ENCODE measurements around the gene ZNF578.
"Not testable (repeated sequence)": the region's sequence is repeated elsewhere in the genome, so short reads cannot be mapped to it uniquely, and the experiment has no call there.

ZNF578 gene

DNA sequence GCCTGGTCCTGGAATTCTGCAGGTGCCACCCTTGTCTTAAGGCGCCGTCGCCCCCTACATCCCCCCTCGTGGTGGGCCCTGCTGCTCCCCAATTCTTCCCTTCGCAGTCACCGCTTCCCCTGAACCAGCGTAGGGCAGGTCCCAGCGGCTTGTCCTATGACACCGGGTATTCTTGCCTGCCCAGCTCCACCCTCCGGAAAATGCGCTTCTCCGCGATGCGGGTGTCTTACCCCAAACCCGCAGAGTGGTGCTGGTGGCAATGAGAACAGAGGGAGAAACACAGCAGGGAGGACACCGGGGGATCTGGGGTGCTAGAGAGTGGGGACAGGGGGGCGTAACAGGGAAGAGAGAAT is 83.1 kb downstream of the ZNF578 start:
- H3K27ac ChIP-seq (ENCODE audit: low read depth, low read length), result peak overlapping the region; percentile 55
- peak overlapping the region; percentile 97 for H3K4me2 ChIP-seq (ENCODE audit: low read length)
- H4K12ac ChIP-seq (ENCODE audit: low read depth, low read length), result no peak overlapping the region
- H2BK12ac ChIP-seq (ENCODE audit: low read length), result peak overlapping the region; percentile 20
- H4K8ac ChIP-seq (ENCODE audit: low read depth, low read length), result peak overlapping the region; percentile 49
- H3K4ac ChIP-seq (ENCODE audit: low read depth, low read length), result peak overlapping the region; percentile 70
- peak overlapping the region; percentile 74 for H3K14ac ChIP-seq (ENCODE audit: low read length)
- no peaks in the 10 kb centered on the region for H3K9me3 ChIP-seq (ENCODE audit: insufficient read depth, low read depth, low read length)
- no peak overlapping the region for H3K23ac ChIP-seq (ENCODE audit: low read length)
- H3K4me1 ChIP-seq (ENCODE audit: control insufficient read depth in 1 of 2, insufficient read depth in 2 of 2, low read length in 2 of 2), result peaks cover 7% of the 10 kb centered on the region in 2 experiments
- no CpG with 5 or more reads among the region's 17 CpGs for WGBS (ENCODE audit: extremely low coverage, insufficient coverage, insufficient read length)
- no peak overlapping the region for H2AK5ac ChIP-seq (ENCODE audit: low read length)
- H2AFZ ChIP-seq (ENCODE audit: insufficient read depth, low read length, poor library complexity), result no peak overlapping the region
- H3K18ac ChIP-seq (ENCODE audit: low read length), result peak overlapping the region; percentile 72
- peak overlapping the region; percentile 32 for H4K91ac ChIP-seq (ENCODE audit: low read depth, low read length)
- H2BK5ac ChIP-seq (ENCODE audit: low read depth, low read length, poor library complexity), result no peak overlapping the region
- peaks cover 2 to 4% of the 10 kb centered on the region in 2 experiments for H3K36me3 ChIP-seq (ENCODE audit: control insufficient read depth in 1 of 2, insufficient read depth in 2 of 2, low read length in 2 of 2)
- DNase-seq, result peak; percentile 35 to 51
- H2BK120ac ChIP-seq (ENCODE audit: insufficient read depth, low read length, poor library complexity), result no peak overlapping the region
- peak overlapping the region; percentile 73 for H3K4me3 ChIP-seq (ENCODE audit: low read depth, low read length)
- peaks cover 4% of the 10 kb centered on the region for H3K79me1 ChIP-seq (ENCODE audit: low read length)
- no peaks in the 10 kb centered on the region for H3K27me3 ChIP-seq (ENCODE audit: insufficient read depth, low read length)
- H3K9ac ChIP-seq (ENCODE audit: low read length), result peak overlapping the region; percentile 77
- peaks cover 2% of the 10 kb centered on the region for H3K79me2 ChIP-seq (ENCODE audit: control insufficient read depth, insufficient read depth, low read length, poor library complexity)

DNA sequence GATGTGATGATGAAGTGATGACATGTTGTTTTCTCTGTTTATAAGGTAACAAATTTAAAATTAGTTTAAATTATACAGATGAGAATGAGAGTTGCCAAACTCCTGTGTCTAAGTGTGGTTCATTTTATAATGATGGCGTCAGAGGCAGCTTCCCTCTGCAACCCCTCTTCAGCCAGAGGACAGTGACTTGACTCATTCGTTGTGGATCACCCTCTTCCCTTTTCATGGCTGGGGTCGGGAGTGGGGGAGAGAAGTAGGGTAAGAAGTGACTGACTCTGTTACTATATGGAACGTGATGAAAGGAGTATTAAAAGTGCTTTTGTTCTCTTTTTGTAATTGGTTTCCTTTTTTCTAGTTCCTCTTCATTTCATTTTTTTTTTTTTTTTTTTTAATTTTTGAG is 85.5 kb downstream of the ZNF578 start:
- not testable (repeated sequence) for H2BK5ac ChIP-seq (ENCODE audit: low read depth, low read length, poor library complexity); H3K27me3 ChIP-seq (ENCODE audit: insufficient read depth, low read length); H3K23ac ChIP-seq (ENCODE audit: low read length); H2AFZ ChIP-seq (ENCODE audit: insufficient read depth, low read length, poor library complexity); H3K9ac ChIP-seq (ENCODE audit: low read length); H3K36me3 ChIP-seq (ENCODE audit: control insufficient read depth in 1 of 2, insufficient read depth in 2 of 2, low read length in 2 of 2); H2BK12ac ChIP-seq (ENCODE audit: low read length); H3K4me3 ChIP-seq (ENCODE audit: low read depth, low read length); H3K79me2 ChIP-seq (ENCODE audit: control insufficient read depth, insufficient read depth, low read length, poor library complexity); H3K79me1 ChIP-seq (ENCODE audit: low read length); DNase-seq; H3K9me3 ChIP-seq (ENCODE audit: insufficient read depth, low read depth, low read length); H3K18ac ChIP-seq (ENCODE audit: low read length); H3K14ac ChIP-seq (ENCODE audit: low read length); H2BK120ac ChIP-seq (ENCODE audit: insufficient read depth, low read length, poor library complexity); H4K91ac ChIP-seq (ENCODE audit: low read depth, low read length); H4K12ac ChIP-seq (ENCODE audit: low read depth, low read length); H2AK5ac ChIP-seq (ENCODE audit: low read length); H3K4me2 ChIP-seq (ENCODE audit: low read length); H3K4ac ChIP-seq (ENCODE audit: low read depth, low read length); H3K4me1 ChIP-seq (ENCODE audit: control insufficient read depth in 1 of 2, insufficient read depth in 2 of 2, low read length in 2 of 2); H3K27ac ChIP-seq (ENCODE audit: low read depth, low read length); H4K8ac ChIP-seq (ENCODE audit: low read depth, low read length)
- WGBS (ENCODE audit: extremely low coverage, insufficient coverage, insufficient read length), result no CpG with 5 or more reads among the region's 4 CpGs

DNA sequence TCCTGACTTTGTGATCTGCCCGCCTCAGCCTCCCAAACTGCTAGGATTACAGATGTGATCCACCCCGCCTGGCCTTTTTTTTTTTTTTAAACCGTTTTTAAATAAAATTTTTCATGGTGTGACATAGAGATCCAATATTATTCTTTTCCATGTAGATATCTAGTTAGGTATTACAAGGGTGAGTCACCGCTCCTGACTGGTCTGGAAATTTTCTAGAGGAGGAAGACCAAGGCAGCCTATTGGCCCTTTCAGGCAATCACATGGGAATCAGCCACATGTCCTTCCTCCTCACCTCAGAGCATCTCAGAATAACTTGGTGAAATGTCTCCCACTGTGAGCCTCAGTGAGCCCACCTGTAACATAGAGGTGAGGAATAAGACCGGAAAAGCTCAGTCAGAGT is 87.8 kb downstream of the ZNF578 start:
- DNase-seq; H4K91ac ChIP-seq (ENCODE audit: low read depth, low read length): not testable (repeated sequence)
- no CpG with 5 or more reads among the region's 5 CpGs for WGBS (ENCODE audit: extremely low coverage, insufficient coverage, insufficient read length)

DNA sequence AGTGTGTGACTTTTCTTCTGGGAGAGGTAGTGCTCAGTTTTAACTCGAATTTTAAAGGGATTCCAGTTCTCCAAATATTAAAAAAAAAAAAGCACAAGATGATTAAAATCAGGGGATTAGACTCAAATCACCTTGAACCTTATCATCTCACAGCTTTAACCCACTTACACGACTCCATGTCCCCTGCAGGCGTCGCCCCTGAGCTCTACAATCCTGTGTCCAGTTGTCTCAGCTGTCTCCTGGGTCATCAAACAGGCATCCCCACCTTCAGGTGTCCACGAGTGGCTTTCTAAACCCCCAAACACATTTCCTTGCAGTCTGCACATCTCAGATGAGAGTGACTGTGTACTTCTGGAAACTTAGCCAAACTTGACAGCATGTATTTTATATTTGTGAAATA is 88.3 kb downstream of the ZNF578 start:
- H3K4me1 ChIP-seq (ENCODE audit: control insufficient read depth in 1 of 2, insufficient read depth in 2 of 2, low read length in 2 of 2), result no peaks in the 10 kb centered on the region
- no peak overlapping the region for H4K12ac ChIP-seq (ENCODE audit: low read depth, low read length)
- H3K14ac ChIP-seq (ENCODE audit: low read length), result no peak overlapping the region
- H2BK120ac ChIP-seq (ENCODE audit: insufficient read depth, low read length, poor library complexity), result no peak overlapping the region
- no peak overlapping the region for H2BK12ac ChIP-seq (ENCODE audit: low read length)
- no peak for DNase-seq
- H2BK5ac ChIP-seq (ENCODE audit: low read depth, low read length, poor library complexity), result no peak overlapping the region
- no peak overlapping the region for H3K4me2 ChIP-seq (ENCODE audit: low read length)
- no peak overlapping the region for H3K9ac ChIP-seq (ENCODE audit: low read length)
- H3K36me3 ChIP-seq (ENCODE audit: control insufficient read depth in 1 of 2, insufficient read depth in 2 of 2, low read length in 2 of 2), result peaks cover 20 to 22% of the 10 kb centered on the region in 2 experiments
- H3K27me3 ChIP-seq (ENCODE audit: insufficient read depth, low read length), result no peaks in the 10 kb centered on the region
- H3K27ac ChIP-seq (ENCODE audit: low read depth, low read length), result no peak overlapping the region
- no peak overlapping the region for H3K4ac ChIP-seq (ENCODE audit: low read depth, low read length)
- WGBS (ENCODE audit: extremely low coverage, insufficient coverage, insufficient read length), result no CpG with 5 or more reads among the region's 5 CpGs
- no peak overlapping the region for H4K91ac ChIP-seq (ENCODE audit: low read depth, low read length)
- H3K9me3 ChIP-seq (ENCODE audit: insufficient read depth, low read depth, low read length), result no peaks in the 10 kb centered on the region
- no peak overlapping the region for H3K18ac ChIP-seq (ENCODE audit: low read length)
- H2AFZ ChIP-seq (ENCODE audit: insufficient read depth, low read length, poor library complexity), result no peak overlapping the region
- H3K79me2 ChIP-seq (ENCODE audit: control insufficient read depth, insufficient read depth, low read length, poor library complexity), result no peaks in the 10 kb centered on the region
- H3K79me1 ChIP-seq (ENCODE audit: low read length), result no peaks in the 10 kb centered on the region
- H3K23ac ChIP-seq (ENCODE audit: low read length), result no peak overlapping the region
- H4K8ac ChIP-seq (ENCODE audit: low read depth, low read length), result no peak overlapping the region
- no peak overlapping the region for H2AK5ac ChIP-seq (ENCODE audit: low read length)
- H3K4me3 ChIP-seq (ENCODE audit: low read depth, low read length), result no peak overlapping the region

More for the DNA sequence above, 87.8 kb downstream of the ZNF578 start:
- not testable (repeated sequence) for H3K4me2 ChIP-seq (ENCODE audit: low read length); H3K79me2 ChIP-seq (ENCODE audit: control insufficient read depth, insufficient read depth, low read length, poor library complexity); H2AFZ ChIP-seq (ENCODE audit: insufficient read depth, low read length, poor library complexity); H3K9ac ChIP-seq (ENCODE audit: low read length); H4K8ac ChIP-seq (ENCODE audit: low read depth, low read length); H3K14ac ChIP-seq (ENCODE audit: low read length); H2BK5ac ChIP-seq (ENCODE audit: low read depth, low read length, poor library complexity); H3K4me3 ChIP-seq (ENCODE audit: low read depth, low read length); H3K18ac ChIP-seq (ENCODE audit: low read length); H3K4ac ChIP-seq (ENCODE audit: low read depth, low read length); H2AK5ac ChIP-seq (ENCODE audit: low read length); H2BK12ac ChIP-seq (ENCODE audit: low read length); H3K4me1 ChIP-seq (ENCODE audit: control insufficient read depth in 1 of 2, insufficient read depth in 2 of 2, low read length in 2 of 2); H3K9me3 ChIP-seq (ENCODE audit: insufficient read depth, low read depth, low read length); H2BK120ac ChIP-seq (ENCODE audit: insufficient read depth, low read length, poor library complexity); H3K79me1 ChIP-seq (ENCODE audit: low read length); H4K12ac ChIP-seq (ENCODE audit: low read depth, low read length); H3K23ac ChIP-seq (ENCODE audit: low read length); H3K27me3 ChIP-seq (ENCODE audit: insufficient read depth, low read length); H3K27ac ChIP-seq (ENCODE audit: low read depth, low read length)
- H3K36me3 ChIP-seq (ENCODE audit: control insufficient read depth in 1 of 2, insufficient read depth in 2 of 2, low read length in 2 of 2), result peaks cover 18 to 21% of the 10 kb centered on the region in 2 experiments
